M059J (cell line): ENCODE results near the gene EIF1AY. TPM values are rescaled to one million over a fixed set of nuclear protein-coding genes. Genes with fewer than 3 reads are reported as not detected.
"Not testable (repeated sequence)": the region's sequence is repeated elsewhere in the genome, so short reads cannot be mapped to it uniquely, and the experiment has no call there.

Experiments
- DNase-seq: peaks from one replicate; pipeline ENCODE4 v3.0.0-alpha.2; 2012; ENCODE audit warnings: low read depth
- total RNA-seq: library from RNA; depleted of rRNA; stranded (reverse); fragments of >200 nt; shearing (Covaris generic); gene quantifications from 2 replicates; pipeline ENCODE4 v1.2.3, GENCODE V29; 2014; rRNA removed

Gene EIF1AY, protein sequence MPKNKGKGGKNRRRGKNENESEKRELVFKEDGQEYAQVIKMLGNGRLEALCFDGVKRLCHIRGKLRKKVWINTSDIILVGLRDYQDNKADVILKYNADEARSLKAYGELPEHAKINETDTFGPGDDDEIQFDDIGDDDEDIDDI
- total RNA-seq: 5.7 and 13.6 TPM in 2 replicates

DNA sequence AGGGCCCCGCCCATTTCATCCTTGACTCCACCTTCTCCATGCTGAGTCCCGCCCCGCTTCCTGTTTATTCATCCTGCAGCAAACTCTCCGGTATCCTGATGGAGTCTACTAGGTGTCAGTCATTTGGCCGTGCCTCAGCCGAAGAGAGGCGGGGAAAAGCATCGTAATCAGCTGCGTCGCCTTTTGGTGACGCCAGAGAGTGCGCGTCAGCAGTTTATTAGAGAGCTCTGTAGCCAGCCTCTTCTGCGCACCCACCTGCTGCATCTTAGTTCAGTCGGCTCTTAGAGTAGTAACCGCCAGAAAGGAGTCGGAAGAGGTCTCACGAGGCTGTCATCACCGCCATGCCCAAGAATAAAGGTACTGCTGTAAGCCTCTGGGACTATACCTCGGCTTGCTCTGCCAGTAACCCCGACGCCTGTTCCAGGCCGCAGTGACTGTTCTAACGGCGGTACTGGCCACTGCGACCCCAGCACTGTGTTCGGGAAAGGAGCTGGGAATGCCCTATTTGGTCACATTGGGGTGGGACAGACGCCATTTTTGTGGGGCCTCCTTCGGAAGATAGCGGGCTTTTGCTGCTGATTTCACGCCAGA, at the start of gene EIF1AY:
Gene EIF1AY, plus strand, starts transcription at position 246 of the 591 bp plus-strand sequence. Its CDS starts 96 bp downstream, at position 342.
- peak; percentile 61 for DNase-seq

- no peak for DNase-seq
Observed at GRCh38 chrY:20528435-20528834, 47.1 kb upstream of the EIF1AY start.

DNA sequence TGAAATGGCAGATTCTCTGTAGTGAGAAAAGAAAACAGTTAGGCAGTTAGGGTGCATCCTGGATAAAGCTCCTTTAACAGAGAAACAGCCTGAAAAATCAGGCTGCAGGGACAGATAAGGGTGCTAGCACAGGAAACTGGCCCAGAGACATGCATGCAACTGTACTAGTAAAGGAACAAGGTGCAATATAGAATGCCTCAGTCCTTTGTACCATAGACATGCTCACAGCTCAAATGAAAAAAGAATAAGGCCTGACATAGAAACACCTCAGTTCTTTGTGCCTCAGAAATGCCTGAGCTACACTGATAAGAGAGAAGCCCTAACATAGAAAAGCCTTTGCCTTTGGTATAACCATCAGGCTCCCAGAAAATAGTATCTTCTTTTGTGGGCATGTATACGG, 37.4 kb upstream of the EIF1AY start:
- DNase-seq: no peak

- no peak for DNase-seq
Observed at GRCh38 chrY:20538933-20539332, 36.6 kb upstream of the EIF1AY start.

DNA sequence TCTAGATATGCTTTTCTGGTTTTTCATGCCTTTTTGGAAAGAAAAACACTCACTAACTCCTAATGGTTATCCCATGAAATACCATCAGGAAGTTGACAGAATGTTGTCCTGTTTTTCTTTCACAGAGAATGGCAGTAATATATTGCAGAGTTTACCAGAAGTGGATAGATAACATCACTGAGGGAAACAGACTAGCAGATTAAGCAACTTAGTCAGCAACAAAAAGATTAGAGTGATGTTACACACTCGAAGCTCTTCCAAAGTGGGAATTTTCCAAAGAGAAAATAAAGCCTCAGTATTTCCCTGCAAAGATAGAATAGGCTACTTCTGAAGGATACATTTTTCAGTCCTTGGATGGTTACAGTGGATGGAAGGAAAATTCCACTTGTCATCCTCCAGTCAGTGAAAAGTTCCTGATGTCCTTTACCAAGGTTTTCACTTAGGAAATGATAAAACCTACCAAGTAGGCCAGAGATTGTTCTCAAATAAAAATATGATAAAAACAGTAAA, 31.1 kb upstream of the EIF1AY start:
- no peak for DNase-seq

GRCh38 chrY:20546071-20546470, 29.5 kb upstream of the EIF1AY start:
- DNase-seq: no peak

- no peak for DNase-seq
Observed at GRCh38 chrY:20549289-20549688, 26.3 kb upstream of the EIF1AY start.

DNA sequence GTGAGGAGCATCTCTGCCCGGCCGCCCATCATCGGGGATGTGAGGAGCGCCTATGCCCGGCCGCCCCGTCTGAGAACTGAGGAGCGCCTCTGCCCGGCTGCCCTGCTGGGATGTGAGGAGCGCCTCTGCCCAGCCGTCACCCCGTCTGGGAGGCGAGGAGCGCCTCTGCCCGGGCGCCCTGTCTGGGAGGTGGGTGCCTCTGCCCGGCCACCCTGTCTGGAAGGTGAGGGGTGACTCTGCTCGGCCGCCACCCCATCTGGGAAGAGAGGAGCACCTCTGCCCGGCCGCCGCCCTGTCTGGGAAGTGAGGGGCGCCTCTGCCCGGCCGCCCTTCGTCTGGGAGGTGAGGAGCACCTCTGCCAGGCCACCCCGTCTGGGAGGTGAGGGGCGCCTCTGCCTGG, 23.7 kb upstream of the EIF1AY start:
- no peak for DNase-seq

- DNase-seq: not testable (repeated sequence)
Observed at GRCh38 chrY:20552764-20553323, 22.7 kb upstream of the EIF1AY start.

DNA sequence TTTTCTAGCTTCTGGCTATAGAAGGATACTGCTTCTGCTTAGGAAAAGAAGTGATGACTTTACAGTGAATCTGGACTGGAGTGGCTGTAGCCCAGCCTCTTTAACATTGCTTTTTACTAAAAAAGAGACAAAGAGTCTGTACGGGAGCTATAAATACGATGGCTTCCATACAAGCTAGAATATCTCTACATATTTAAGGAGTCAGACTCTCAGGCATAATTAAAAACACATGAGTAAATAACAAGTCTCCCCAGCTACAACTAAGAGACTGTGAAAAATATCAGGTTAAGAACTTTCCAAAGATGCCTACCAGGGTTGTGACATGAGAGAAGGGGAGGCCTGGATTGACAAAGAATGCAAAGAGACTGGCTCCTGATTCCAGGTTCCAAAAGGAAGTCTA, 19.8 kb upstream of the EIF1AY start:
- no peak for DNase-seq

- DNase-seq: no peak
Observed at GRCh38 chrY:20558677-20559076, 16.9 kb upstream of the EIF1AY start.

DNA sequence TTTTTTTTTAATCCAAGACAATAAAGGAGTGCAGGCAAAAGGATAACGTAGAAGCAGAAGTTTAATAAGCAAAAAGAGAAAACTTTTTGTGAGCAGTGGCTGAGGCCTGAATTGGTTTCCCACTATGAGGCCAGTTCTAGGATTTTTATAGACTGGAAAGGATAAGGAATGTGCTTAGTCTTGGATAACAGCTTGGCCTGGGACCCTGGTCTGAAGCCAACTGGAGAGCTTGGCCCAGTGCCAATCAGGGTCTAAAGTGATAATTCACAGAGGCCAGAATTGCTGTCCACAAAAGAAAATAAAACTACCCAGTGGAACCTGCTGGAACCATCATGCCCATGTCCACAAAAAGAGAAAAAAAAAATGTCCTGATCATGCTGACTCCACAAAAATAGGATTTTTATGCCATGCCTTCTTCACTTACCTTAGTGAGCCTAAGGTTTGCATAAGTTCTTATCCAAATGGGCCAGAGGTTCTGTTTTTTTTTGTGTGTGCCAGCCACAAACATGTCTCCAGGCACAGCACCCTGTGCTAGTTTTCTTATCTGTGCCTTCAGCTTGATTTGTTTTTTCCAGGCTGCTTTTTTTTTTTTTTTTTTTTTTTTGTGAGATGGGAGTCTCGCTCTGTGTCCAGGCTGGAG, 15.6 kb upstream of the EIF1AY start:
- DNase-seq: no peak

GRCh38 chrY:20571306-20571705, 4.3 kb upstream of the EIF1AY start:
- DNase-seq: no peak

- DNase-seq: peak; percentile 0
Observed at GRCh38 chrY:20576506-20576905, 930 bp downstream of the EIF1AY start.

DNA sequence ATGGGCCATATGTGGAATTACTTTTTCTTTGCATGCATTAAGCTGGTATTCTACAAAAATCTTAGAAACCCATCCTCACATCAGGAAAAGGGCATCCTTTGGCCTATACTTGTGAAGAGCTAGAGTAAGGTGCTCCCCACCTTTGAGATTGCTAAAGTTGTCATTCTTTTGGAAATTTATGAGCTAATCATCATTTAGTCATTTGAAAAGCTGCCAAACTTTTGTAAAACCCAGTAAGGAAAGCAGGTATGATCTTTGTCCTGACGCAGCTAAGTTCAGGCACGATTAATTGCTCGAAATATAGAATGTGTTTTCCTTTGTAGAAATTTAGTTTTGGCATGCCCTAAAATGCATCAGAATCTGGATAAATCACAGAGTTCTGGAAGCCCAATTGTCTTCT, 2.6 kb downstream of the EIF1AY start:
- DNase-seq: no peak

DNA sequence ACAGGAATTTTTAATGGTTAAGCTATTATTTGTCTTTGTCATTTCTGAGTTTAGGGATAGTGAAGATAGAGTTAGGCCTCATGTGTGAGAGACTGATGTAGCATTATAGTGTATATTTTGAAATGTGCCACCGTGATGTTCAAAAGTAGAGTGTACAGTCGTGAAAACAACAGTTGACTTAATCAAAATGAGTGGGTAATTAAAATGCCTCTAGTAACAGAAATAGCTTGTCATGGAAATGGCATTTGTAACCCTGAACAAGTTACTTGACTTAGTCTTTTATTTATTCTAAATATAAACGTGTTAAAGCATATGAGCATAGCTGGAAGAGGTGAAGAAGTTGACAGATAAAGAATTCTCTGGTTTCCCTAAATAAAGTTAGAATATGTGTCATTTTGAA, 6.1 kb downstream of the EIF1AY start:
- DNase-seq: no peak

GRCh38 chrY:20586161-20586560, 10.6 kb downstream of the EIF1AY start:
- DNase-seq: peak; percentile 28

Other genes starting within 250 kb of the EIF1AY start
- not detected in 2 replicates for gene RPS4Y2, start 180.3 kb downstream of the EIF1AY start, total RNA-seq